ENCODE data around the gene PLXNA4.

Gene PLXNA4

GRCh38 chr7:132345030-132345429 is 231.2 kb downstream of the PLXNA4 start:
- DNase-seq: no peak

- no peak for DNase-seq
Measured at GRCh38 chr7:132343199-132343598, 233.1 kb downstream of the PLXNA4 start.

DNA sequence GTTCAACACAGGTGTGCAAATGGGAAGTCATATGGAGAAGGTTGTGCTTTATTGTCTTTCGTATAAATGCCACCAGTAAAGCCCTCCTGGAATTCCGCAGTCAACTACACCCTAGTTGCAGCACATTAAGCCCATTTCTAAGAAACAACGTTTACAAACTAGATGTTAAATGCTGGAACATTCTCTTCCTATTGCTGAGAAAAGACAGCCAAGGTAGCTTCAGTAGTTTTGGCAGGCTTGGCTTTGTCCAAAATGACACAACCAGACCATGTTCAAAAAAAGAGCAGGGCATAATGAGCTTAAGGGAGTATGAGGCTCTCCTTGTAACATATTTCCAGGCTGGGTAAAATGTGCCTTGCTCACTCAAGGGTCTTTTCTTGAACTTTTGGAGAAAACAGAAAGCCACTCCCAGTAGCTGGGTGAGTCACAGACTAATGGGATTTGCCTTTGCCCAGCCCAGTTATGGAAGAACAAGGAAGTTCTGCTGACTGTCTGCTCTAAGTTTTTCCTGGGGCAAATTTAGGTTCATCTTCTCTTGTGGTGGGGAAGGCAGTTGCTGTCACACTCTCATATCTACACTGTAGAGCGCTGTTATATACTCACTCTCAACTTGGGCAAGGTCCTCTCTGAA is 238.7 kb downstream of the PLXNA4 start:
- DNase-seq: no peak

DNA sequence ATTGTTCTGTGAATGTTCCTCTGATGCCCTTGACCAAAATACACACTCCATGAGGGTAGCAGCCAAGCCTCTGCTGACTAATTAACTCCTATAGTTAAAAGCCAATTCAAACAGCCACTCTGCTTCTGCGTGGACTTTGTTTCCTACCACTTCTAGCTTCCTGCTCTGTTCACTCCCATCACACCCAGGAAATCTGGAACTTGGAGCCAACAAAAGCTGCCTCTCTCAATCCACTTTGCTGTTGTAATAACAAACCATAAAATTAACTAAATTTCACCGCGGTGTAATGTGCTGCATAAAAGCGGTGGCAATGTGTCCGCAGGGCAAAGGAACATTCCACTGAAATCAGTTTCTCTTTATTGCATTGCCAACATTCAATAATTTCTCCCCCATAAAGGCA is 239.5 kb downstream of the PLXNA4 start:
- no peak for DNase-seq

DNA sequence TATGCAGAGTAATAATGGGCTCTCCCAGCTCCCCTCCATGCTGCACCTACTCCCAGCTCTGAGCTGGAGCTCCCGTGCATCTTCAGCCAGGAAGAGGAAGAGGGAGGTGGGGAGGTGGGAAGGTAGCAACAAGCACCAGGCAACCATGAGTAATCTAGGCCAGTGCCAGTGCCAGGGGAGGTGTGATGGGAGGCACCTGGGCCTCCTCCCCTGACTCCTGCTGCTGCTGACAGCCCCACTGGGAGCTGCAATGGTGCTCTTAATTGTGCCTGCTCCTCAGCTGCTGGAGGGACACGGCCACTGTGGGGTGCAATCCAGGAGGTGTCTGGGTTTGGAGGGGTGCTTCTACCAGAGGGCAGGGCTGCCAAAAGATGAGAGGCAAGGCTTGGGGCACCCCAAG is 243.0 kb downstream of the PLXNA4 start:
- DNase-seq: no peak

GRCh38 chr7:132328760-132329159 is 247.5 kb downstream of the PLXNA4 start:
- DNase-seq: no peak

- DNase-seq: no peak
Measured at GRCh38 chr7:132328047-132328620, 248.1 kb downstream of the PLXNA4 start.

GRCh38 chr7:132326878-132327589 is 249.2 kb downstream of the PLXNA4 start:
- no peak for DNase-seq

- DNase-seq: no peak
Measured at GRCh38 chr7:132322970-132323369, 253.3 kb downstream of the PLXNA4 start.

- no peak for DNase-seq
Measured at GRCh38 chr7:132321387-132321786, 254.9 kb downstream of the PLXNA4 start.

DNA sequence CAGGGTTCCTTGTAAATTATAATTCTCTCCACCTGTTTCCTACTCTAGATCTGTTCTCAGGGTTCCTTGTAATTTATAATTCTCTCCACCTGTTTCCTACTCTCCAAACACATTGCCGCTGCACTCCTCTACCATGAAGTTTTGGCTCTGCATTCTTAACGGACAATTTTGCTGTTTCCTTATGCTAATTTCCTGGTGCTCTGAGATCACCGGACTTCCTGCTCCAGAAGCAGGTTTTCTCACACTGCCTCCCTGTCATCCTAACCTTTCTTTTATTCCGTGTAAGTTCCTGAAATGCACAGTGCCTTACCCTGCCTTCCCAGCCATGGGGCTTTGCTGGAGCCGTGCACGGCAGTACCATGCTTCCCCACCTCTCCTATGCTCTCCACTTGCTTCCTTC is 256.8 kb downstream of the PLXNA4 start:
- DNase-seq: no peak

DNA sequence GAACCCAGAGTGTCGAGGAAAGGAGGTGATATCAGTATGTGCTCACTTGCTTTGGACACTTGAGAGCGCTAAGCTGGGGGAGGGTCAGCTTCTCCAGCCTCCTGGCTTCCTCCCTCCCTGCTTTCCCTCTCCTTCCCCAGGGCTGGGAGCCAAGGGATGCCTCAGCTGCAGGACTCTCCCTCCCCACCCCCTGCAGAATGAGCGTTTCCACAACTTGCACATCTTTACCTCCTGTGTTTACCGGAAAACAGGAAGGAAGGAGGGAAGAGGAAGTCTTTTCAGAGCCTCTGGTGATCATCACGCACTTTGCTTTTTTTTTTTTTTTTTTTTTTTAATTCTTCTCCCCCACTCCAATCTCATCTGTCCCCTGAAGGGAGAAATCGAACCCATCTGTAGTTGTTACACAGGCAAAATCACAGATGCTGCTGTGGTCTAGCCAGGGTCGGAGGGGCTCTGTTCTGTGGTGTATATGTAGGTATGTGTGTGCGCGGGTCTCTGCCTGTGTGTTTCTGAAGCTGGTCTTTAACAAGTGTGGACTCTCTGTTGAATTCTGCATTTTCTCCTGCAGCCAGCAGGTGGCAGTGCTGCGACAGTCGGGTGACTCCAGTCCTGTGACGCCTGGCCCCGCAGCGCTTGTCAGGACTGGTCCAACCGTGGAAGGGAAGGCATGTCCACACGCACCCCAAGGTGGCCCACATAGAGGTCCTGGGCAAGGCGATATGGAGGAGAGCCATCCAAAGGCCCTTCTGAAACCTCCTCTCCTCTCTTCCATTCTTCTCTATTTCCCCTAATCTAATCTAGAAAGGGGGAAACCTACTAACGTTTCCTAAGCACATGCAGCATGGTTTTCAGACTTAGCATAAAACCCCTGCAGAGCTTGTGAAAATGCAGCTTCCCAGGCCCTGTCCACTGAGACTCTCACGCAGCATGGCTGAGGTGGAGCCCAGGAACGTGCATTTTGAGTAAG is 257.6 kb downstream of the PLXNA4 start:
- DNase-seq: peak; percentile 91

GRCh38 chr7:132317701-132318351 is 258.4 kb downstream of the PLXNA4 start:
- no peak for DNase-seq

DNA sequence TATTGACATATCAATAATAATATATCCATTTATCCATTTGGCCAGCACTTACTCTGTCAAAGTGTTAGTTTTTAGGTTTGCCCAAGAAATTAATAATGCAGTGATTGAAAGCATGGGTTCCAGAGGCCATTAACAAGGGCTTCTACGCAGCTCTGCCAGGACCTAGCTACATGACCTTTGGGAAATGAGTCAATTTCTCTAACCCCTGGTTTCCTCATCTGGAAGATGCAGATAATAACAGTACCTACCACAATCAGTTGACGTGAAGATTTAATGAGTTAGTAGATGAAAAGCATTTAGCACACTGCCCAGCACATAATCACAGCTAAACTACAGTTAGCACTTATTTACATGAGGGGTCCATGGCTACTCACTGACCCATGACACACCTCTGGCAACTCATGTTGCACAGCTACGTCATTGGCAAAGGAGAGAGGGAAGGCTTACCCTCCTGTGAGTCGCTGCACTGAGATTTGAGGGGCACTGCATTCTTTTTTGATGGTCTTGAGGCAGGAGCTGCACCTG is 263.7 kb downstream of the PLXNA4 start:
- no peak for DNase-seq

DNA sequence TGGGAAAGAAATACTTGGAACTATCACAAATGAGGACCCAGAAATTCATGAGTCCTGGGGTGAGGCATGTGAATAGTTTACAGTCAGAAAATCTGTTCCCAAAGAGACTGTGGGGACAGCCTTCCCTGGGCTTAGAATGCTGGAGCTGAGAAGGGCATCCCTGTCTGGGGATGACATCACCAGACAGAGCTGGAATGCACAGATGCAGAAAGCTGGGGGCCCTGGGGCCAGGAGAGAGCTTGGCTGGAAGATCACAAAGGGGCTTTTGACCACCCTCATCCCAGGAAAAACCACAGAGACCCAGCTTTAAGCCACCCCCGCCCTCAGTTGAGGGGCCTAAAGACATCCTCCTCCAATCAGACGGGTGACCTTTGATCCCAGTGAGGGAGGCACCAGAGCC is 264.5 kb downstream of the PLXNA4 start:
- DNase-seq: no peak

GRCh38 chr7:132309102-132309805 is 267.0 kb downstream of the PLXNA4 start:
- no peak for DNase-seq

DNA sequence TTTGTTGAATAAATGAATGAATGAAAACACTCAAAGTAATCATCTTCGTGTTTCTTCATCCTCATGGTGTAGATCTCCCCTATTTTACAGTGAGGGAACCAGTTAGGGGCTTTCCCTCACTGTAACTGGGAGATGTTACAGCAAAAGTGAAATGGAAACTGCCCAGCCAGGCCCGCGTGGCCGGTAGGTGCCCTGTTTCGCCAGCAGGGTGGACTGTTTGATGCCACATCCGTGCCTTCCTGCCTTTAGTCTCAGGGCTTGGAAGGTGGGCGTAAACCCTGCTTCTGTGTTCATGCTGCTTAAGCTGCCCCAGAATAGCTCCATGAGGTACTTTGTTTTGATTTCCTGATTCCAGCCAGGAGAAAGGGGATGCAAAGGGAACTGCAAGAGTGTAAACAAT is 268.8 kb downstream of the PLXNA4 start:
- no peak for DNase-seq

- peak; percentile 14 for DNase-seq
Measured at GRCh38 chr7:132300599-132301277, 275.5 kb downstream of the PLXNA4 start.

GRCh38 chr7:132298790-132299189 is 277.5 kb downstream of the PLXNA4 start:
- DNase-seq: peak; percentile 34

- DNase-seq: no peak
Measured at GRCh38 chr7:132296820-132297219, 279.4 kb downstream of the PLXNA4 start.

DNA sequence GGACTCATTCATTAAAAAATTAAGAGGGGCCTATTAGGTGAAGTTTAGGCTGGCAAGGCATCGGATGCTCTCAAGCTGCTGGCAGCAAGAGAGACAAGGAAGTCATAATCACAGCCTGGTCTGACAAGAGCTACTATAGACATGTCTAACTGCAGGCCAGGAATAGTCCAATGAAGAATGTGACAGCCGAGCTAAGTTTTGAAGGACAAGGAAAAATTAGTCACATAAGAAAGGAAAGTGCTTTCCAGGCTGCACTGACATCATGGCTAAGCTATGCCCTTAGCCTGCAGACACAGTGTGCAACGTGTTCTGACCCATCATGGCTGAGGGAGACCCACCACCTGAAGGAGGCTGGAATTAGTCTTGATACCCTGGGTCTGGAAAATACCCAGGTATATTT is 281.1 kb downstream of the PLXNA4 start:
- DNase-seq: no peak

All from NCI-H1092 treated with DMSO at 0.1 percent for 48 hours (cell line).